Measurements from ENCODE around the gene PREX1.

PREX1 gene

DNA sequence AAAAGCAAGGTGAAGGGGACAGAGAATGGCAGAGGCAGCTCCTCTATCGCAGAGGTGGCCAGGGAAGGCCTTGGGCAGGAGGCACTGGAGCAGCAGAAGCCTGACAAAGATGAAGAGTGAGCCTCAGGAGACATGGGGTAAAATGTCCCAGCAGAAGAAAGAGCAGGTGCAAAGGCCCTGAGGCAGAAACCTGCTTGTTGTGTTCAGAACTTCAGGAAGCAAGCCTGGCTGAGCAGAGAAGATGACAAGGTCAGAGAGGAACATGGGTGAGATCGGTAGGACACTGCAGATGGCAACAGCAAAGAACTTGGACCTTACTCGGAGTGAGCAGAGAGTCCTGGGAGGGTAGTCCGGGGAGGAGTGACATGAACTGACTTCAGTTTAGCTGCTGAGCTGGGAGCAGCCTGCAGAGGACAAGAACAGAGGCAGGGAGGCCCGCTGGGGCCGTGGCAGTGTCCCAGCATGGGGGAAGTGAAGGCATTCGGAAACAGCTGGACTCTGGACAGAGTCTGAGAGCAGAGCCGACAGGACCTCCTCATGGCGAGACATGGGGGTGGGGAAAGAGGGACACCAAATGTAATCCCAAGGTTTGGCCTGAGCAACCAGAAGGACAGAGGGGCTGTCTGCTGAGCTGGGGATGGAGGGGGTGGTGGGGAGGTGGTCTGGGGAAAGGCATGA lies 106.3 kb downstream of the PREX1 start:
- no peaks in the 10 kb centered on the region for H3K9me3 ChIP-seq (ENCODE audit: control insufficient read depth, insufficient read depth, low read length)
- no peaks in the 10 kb centered on the region for H3K4me1 ChIP-seq (ENCODE audit: control insufficient read depth, insufficient read depth, low read length)

DNA sequence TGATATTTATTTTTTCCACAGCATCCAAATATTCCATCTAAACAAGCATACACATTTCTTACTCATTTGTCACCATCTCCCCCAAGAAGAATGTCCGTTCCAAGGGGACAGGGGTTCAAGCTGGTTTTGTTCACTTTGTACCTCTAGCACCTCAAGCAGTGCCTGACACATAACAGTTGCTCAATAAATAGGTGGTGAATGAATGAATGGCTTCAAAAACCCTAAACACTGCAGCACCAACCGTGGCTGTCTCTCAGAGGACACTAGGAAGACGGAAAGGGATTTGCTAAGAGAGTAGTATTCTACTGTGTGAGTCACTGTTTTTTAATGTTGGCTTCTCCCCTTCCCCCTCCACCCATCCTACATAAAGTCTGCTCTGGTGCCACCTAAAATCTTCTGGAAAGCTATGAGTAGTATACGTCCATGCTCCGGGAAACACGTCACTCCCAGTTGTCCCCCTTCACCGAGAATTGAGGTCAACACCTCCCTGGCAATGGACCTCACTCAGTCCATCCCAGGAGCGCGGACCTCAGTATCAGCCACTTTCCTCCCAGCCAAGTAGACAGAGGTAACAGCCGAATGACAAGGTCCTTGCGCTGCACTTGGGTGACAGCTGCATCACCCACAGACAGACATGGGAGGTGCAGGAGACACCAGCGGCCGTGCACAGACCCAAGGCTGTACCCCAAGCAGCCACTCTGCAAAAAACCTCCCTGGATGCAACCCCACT lies 107.4 kb downstream of the PREX1 start:
- H3K9ac ChIP-seq (ENCODE audit: low read depth, low read length): no peak overlapping the region
- no peaks in the 10 kb centered on the region for H3K36me3 ChIP-seq (ENCODE audit: control insufficient read depth, insufficient read depth, low read length)
- no peaks in the 10 kb centered on the region for H3K9me3 ChIP-seq (ENCODE audit: control insufficient read depth, insufficient read depth, low read length)
- H3K4me1 ChIP-seq (ENCODE audit: control insufficient read depth, insufficient read depth, low read length): no peaks in the 10 kb centered on the region
- H3K4me3 ChIP-seq (ENCODE audit: low read depth, low read length): no peak overlapping the region
- no peaks in the 10 kb centered on the region for H3K27me3 ChIP-seq (ENCODE audit: control insufficient read depth, insufficient read depth, low read length)

More for the DNA sequence above, 106.3 kb downstream of the PREX1 start:
- no peak overlapping the region for H3K9ac ChIP-seq (ENCODE audit: low read depth, low read length)
- H3K36me3 ChIP-seq (ENCODE audit: control insufficient read depth, insufficient read depth, low read length): no peaks in the 10 kb centered on the region
- H3K4me3 ChIP-seq (ENCODE audit: low read depth, low read length): no peak overlapping the region
- H3K27me3 ChIP-seq (ENCODE audit: control insufficient read depth, insufficient read depth, low read length): no peaks in the 10 kb centered on the region

- Histone ChIP-seq H3K9me3 (ENCODE audit: control insufficient read depth, insufficient read depth, low read length) (no peaks in the 10 kb centered on the region), H3K9ac (ENCODE audit: low read depth, low read length) (no peak overlapping the region), H3K36me3 (ENCODE audit: control insufficient read depth, insufficient read depth, low read length) (no peaks in the 10 kb centered on the region), H3K27me3 (ENCODE audit: control insufficient read depth, insufficient read depth, low read length) (no peaks in the 10 kb centered on the region), H3K4me1 (ENCODE audit: control insufficient read depth, insufficient read depth, low read length) (no peaks in the 10 kb centered on the region), H3K4me3 (ENCODE audit: low read depth, low read length) (no peak overlapping the region)
Observed at GRCh38 chr20:48719598-48720255, 108.1 kb downstream of the PREX1 start.

- Histone ChIP-seq H3K27me3 (ENCODE audit: control insufficient read depth, insufficient read depth, low read length) (no peaks in the 10 kb centered on the region), H3K9ac (ENCODE audit: low read depth, low read length) (no peak overlapping the region), H3K9me3 (ENCODE audit: control insufficient read depth, insufficient read depth, low read length) (no peaks in the 10 kb centered on the region), H3K4me3 (ENCODE audit: low read depth, low read length) (no peak overlapping the region), H3K4me1 (ENCODE audit: control insufficient read depth, insufficient read depth, low read length) (no peaks in the 10 kb centered on the region), H3K36me3 (ENCODE audit: control insufficient read depth, insufficient read depth, low read length) (no peaks in the 10 kb centered on the region)
Observed at GRCh38 chr20:48718786-48719578, 108.8 kb downstream of the PREX1 start.

GRCh38 chr20:48717680-48718223 lies 110.0 kb downstream of the PREX1 start:
- Histone ChIP-seq H3K4me3 (ENCODE audit: low read depth, low read length) (no peak overlapping the region), H3K36me3 (ENCODE audit: control insufficient read depth, insufficient read depth, low read length) (no peaks in the 10 kb centered on the region), H3K9ac (ENCODE audit: low read depth, low read length) (no peak overlapping the region), H3K27me3 (ENCODE audit: control insufficient read depth, insufficient read depth, low read length) (no peaks in the 10 kb centered on the region), H3K4me1 (ENCODE audit: control insufficient read depth, insufficient read depth, low read length) (no peaks in the 10 kb centered on the region), H3K9me3 (ENCODE audit: control insufficient read depth, insufficient read depth, low read length) (no peaks in the 10 kb centered on the region)

GRCh38 chr20:48717095-48717672 lies 110.6 kb downstream of the PREX1 start:
- Histone ChIP-seq H3K27me3 (ENCODE audit: control insufficient read depth, insufficient read depth, low read length) (no peaks in the 10 kb centered on the region), H3K36me3 (ENCODE audit: control insufficient read depth, insufficient read depth, low read length) (no peaks in the 10 kb centered on the region), H3K9me3 (ENCODE audit: control insufficient read depth, insufficient read depth, low read length) (no peaks in the 10 kb centered on the region), H3K4me1 (ENCODE audit: control insufficient read depth, insufficient read depth, low read length) (no peaks in the 10 kb centered on the region), H3K4me3 (ENCODE audit: low read depth, low read length) (no peak overlapping the region), H3K9ac (ENCODE audit: low read depth, low read length) (no peak overlapping the region)

DNA sequence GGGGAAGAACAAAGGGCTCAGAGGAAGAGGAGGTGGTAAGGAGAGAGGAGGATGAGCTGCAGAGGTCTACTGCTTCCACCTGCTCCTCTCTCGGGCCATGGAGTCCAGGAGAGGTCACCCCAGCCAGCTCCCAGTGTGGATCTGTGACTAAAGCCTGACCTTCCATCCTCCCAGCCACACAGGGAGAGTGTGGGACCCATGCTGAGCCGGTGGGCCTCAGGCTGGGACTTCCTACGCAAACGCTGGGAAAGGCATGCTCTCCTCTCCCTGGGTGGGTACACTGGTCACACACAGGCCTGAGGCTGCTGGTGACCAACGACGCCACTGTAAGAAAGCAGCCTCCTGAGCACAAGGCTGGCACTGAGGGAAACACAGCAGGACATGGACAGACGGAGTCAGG lies 111.3 kb downstream of the PREX1 start:
- Histone ChIP-seq H3K4me3 (ENCODE audit: low read depth, low read length) (no peak overlapping the region), H3K36me3 (ENCODE audit: control insufficient read depth, insufficient read depth, low read length) (no peaks in the 10 kb centered on the region), H3K9ac (ENCODE audit: low read depth, low read length) (no peak overlapping the region), H3K9me3 (ENCODE audit: control insufficient read depth, insufficient read depth, low read length) (no peaks in the 10 kb centered on the region), H3K4me1 (ENCODE audit: control insufficient read depth, insufficient read depth, low read length) (no peaks in the 10 kb centered on the region), H3K27me3 (ENCODE audit: control insufficient read depth, insufficient read depth, low read length) (no peaks in the 10 kb centered on the region)

DNA sequence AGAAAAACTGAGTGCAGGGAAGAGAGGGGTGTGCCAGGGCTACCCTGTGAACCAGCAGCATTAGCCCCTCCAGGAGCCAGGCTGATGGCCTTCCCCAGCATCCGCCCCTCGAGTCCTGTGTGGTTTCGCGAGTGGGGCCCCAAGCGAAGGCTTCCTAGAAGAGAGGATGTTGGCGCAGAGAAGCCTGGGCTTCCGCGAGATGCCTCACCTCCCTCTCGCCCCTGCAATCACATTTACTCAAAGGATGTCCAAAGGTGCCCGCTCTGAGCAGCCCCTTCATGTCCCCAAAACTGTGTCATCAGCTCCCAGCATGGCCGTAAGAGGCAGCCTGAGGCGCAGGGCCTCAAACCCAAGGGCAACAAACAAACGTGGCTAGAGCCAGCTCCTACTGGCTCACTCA lies 111.7 kb downstream of the PREX1 start:
- Histone ChIP-seq H3K4me1 (ENCODE audit: control insufficient read depth, insufficient read depth, low read length) (no peaks in the 10 kb centered on the region), H3K4me3 (ENCODE audit: low read depth, low read length) (no peak overlapping the region), H3K9ac (ENCODE audit: low read depth, low read length) (no peak overlapping the region), H3K36me3 (ENCODE audit: control insufficient read depth, insufficient read depth, low read length) (no peaks in the 10 kb centered on the region), H3K27me3 (ENCODE audit: control insufficient read depth, insufficient read depth, low read length) (no peaks in the 10 kb centered on the region), H3K9me3 (ENCODE audit: control insufficient read depth, insufficient read depth, low read length) (no peaks in the 10 kb centered on the region)

- H3K27me3 ChIP-seq (ENCODE audit: control insufficient read depth, insufficient read depth, low read length): no peaks in the 10 kb centered on the region
- H3K9ac ChIP-seq (ENCODE audit: low read depth, low read length): no peak overlapping the region
- no peaks in the 10 kb centered on the region for H3K9me3 ChIP-seq (ENCODE audit: control insufficient read depth, insufficient read depth, low read length)
- H3K36me3 ChIP-seq (ENCODE audit: control insufficient read depth, insufficient read depth, low read length): no peaks in the 10 kb centered on the region
- no peak overlapping the region for H3K4me3 ChIP-seq (ENCODE audit: low read depth, low read length)
- no peaks in the 10 kb centered on the region for H3K4me1 ChIP-seq (ENCODE audit: control insufficient read depth, insufficient read depth, low read length)
Observed at GRCh38 chr20:48714764-48715163, 113.0 kb downstream of the PREX1 start.

DNA sequence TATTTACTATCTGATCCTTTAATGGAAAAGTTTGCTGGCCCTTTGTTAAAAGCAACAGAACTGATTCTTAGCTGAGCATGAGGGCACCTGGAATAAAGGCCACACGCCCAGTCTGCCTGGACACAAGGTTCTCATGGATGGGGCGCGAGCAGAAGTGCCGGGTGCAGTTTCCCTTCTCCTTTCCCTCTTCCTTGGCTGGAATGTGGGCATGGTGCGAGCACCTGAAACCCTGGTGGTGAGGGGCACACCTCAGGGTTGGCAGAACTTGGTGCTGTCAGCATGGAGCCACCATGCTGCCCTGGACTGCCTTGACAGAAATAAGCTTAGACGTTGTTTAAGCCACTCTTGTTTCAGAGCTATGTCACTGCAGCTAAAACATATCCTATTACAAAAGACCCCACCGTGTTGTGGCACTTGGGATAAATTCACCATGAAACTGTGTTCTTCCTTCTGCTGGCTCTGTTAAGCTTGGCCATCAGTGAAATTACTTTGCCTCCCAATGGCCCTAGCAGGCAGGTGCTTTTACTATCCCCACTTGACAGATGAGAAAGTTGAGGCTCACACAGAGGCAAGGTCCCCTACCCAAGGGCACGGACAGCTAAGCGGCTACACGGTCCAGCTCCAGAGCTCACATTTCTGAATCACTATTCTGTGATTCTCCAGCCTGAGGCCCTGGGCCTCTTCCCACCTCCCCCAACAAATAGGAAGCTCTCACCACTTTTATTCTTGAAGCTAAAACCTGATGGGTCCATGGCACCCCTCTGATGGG lies 115.9 kb downstream of the PREX1 start:
- H3K36me3 ChIP-seq (ENCODE audit: control insufficient read depth, insufficient read depth, low read length): no peaks in the 10 kb centered on the region
- no peaks in the 10 kb centered on the region for H3K4me1 ChIP-seq (ENCODE audit: control insufficient read depth, insufficient read depth, low read length)
- H3K9me3 ChIP-seq (ENCODE audit: control insufficient read depth, insufficient read depth, low read length): no peaks in the 10 kb centered on the region
- H3K4me3 ChIP-seq (ENCODE audit: low read depth, low read length): no peak overlapping the region
- no peak overlapping the region for H3K9ac ChIP-seq (ENCODE audit: low read depth, low read length)
- H3K27me3 ChIP-seq (ENCODE audit: control insufficient read depth, insufficient read depth, low read length): no peaks in the 10 kb centered on the region
